IMR-90 (cell line): Measurements from ENCODE around the gene CENPT. TPM values are rescaled to one million over a fixed set of nuclear protein-coding genes. Genes with fewer than 3 reads are reported as not detected.
A peak's percentile ranks its signal among the peaks of the same experiment; 100 is the strongest.

ENCODE experiments used
- ATAC-seq: fragments of 200-7000 bp; cut with Tn5 transposase; 2 replicates; pipeline ENCODE4 v1.9.1; 2020; ENCODE audit warnings: low read depth, mild to moderate bottlenecking, moderate library complexity
- BruUV-seq: library from RNA; stranded (reverse); fragments of 400-500 nt; replicated peaks from 2 replicates; lab custom pipeline; 2021; lab: Mats Ljungman, UMichigan
- CTCF ChIA-PET: fragments of 300-600 bp; formaldehyde crosslinking; extraction: SDS; loops from one replicate; lab custom pipeline; 2021; ENCODE audit warnings: antibody characterized with exemption; lab: Yijun Ruan, JAX
- POLR2A ChIA-PET: fragments of 300-600 bp; sonication (Branson Sonifier 250); formaldehyde crosslinking; loops from one replicate; lab custom pipeline; 2022; ENCODE audit warnings: antibody characterized with exemption; ENCODE audit not compliant: unreplicated experiment; lab: Charles Lee
- DNase-seq: peaks from one replicate; pipeline ENCODE4 v3.0.0; 2013
- H2AFZ ChIP-seq: replicated peaks from 2 replicates; pipeline ENCODE3; 2013; ENCODE audit warnings: low read length, mild to moderate bottlenecking; ENCODE audit not compliant: poor library complexity
- H2AK5ac ChIP-seq: 2 replicates; pipeline ENCODE4 v1.6.1; 2013; ENCODE audit warnings: low read depth, low read length, inconsistent platforms
- H2AK9ac ChIP-seq: replicated peaks from 2 replicates; pipeline ENCODE3; 2013; ENCODE audit warnings: mild to moderate bottlenecking, low read depth, low read length, moderate library complexity; ENCODE audit not compliant: poor library complexity
- H2BK120ac ChIP-seq: 2 replicates; pipeline ENCODE4 v1.6.1; 2013; ENCODE audit warnings: low read depth, low read length, inconsistent platforms
- H2BK15ac ChIP-seq: 3 replicates; pipeline ENCODE4 v1.6.1; 2013; ENCODE audit warnings: low read depth, low read length, inconsistent platforms
- H2BK20ac ChIP-seq: 2 replicates; pipeline ENCODE4 v1.6.1; 2013; ENCODE audit warnings: low read depth, mild to moderate bottlenecking, inconsistent platforms, low read length, moderate library complexity
- H2BK5ac ChIP-seq: 2 replicates; pipeline ENCODE4 v1.6.1; 2013; ENCODE audit warnings: mild to moderate bottlenecking, low read depth, low read length, inconsistent platforms; ENCODE audit not compliant: poor library complexity, severe bottlenecking
- H3K14ac ChIP-seq: replicated peaks from 2 replicates; pipeline ENCODE4 v1.6.1; 2013; ENCODE audit warnings: low read depth, low read length, inconsistent platforms
- H3K18ac ChIP-seq: 2 replicates; pipeline ENCODE4 v1.6.1; 2013; ENCODE audit warnings: low read depth, low read length, control low read depth
- H3K23ac ChIP-seq: 2 replicates; pipeline ENCODE4 v1.6.1; 2013; ENCODE audit warnings: low read depth, low read length, inconsistent platforms
- H3K27ac ChIP-seq: 2 replicates; pipeline ENCODE4 v1.5.1; 2013; ENCODE audit warnings: mild to moderate bottlenecking, control low read depth, low read length; ENCODE audit not compliant: insufficient read depth
- H3K27me3 ChIP-seq: 2 replicates; pipeline ENCODE4 v1.6.1; 2013; ENCODE audit warnings: low read length; ENCODE audit not compliant: control insufficient read depth, insufficient read depth
- H3K36me3 ChIP-seq: 2 replicates; pipeline ENCODE4 v1.6.1; 2013; ENCODE audit warnings: low read length, mixed read lengths; ENCODE audit not compliant: control insufficient read depth, insufficient read depth
- H3K4ac ChIP-seq: 2 replicates; pipeline ENCODE4 v1.6.1; 2013; ENCODE audit warnings: low read depth, low read length, inconsistent platforms
- H3K4me1 ChIP-seq: 2 replicates; pipeline ENCODE4 v1.6.1; 2013; ENCODE audit warnings: low read length, mixed read lengths; ENCODE audit not compliant: control insufficient read depth, insufficient read depth
- H3K4me2 ChIP-seq: 2 replicates; pipeline ENCODE4 v1.6.1; 2013; ENCODE audit warnings: low read depth, mild to moderate bottlenecking, control low read depth, low read length, moderate library complexity
- H3K4me3 ChIP-seq: 2 replicates; pipeline ENCODE4 v1.5.1; 2013; ENCODE audit warnings: low read depth, mild to moderate bottlenecking, control low read depth, low read length, moderate library complexity; ENCODE audit not compliant: insufficient read depth
- H3K56ac ChIP-seq: 2 replicates; pipeline ENCODE4 v1.6.1; 2013; ENCODE audit warnings: low read length, inconsistent platforms; ENCODE audit not compliant: insufficient read depth; ENCODE audit errors: extremely low read depth
- H3K79me1 ChIP-seq, 2 experiments: 2 replicates each; pipeline ENCODE4 v1.6.1; 2013; ENCODE audit warnings: low read length in 2 of 2, inconsistent platforms in 1 of 2, low read depth in 1 of 2
- H3K9ac ChIP-seq: 2 replicates; pipeline ENCODE4 v1.6.1; 2013; ENCODE audit warnings: low read depth, low read length, control low read depth
- H3K9me1 ChIP-seq: 2 replicates; pipeline ENCODE4 v1.6.1; 2013; ENCODE audit warnings: low read length, inconsistent platforms; ENCODE audit not compliant: insufficient read depth
- H3K9me3 ChIP-seq: 2 replicates; pipeline ENCODE4 v1.6.1; 2013; ENCODE audit warnings: low read length; ENCODE audit not compliant: control insufficient read depth, insufficient read depth
- H4K20me1 ChIP-seq: 2 replicates; pipeline ENCODE4 v1.6.1; 2013; ENCODE audit warnings: low read length, inconsistent platforms; ENCODE audit not compliant: insufficient read depth
- H4K5ac ChIP-seq: 2 replicates; pipeline ENCODE4 v1.6.1; 2013; ENCODE audit warnings: mild to moderate bottlenecking, low read depth, low read length, control low read depth
- H4K8ac ChIP-seq, 2 experiments: 2 replicates each; pipeline ENCODE4 v1.6.1; 2013; ENCODE audit warnings: low read depth in 2 of 2, low read length in 2 of 2, control low read depth in 1 of 2, inconsistent platforms in 1 of 2
- H4K91ac ChIP-seq: 2 replicates; pipeline ENCODE4 v1.6.1; 2013; ENCODE audit warnings: low read depth, low read length, inconsistent platforms; ENCODE audit not compliant: insufficient read depth
- BHLHE40 ChIP-seq: fragments of 150-350 bp; IDR thresholded peaks from 2 replicates; pipeline ENCODE4 v1.6.1; 2016; ENCODE audit warnings: mild to moderate bottlenecking, low read depth, low read length
- CEBPB ChIP-seq: IDR thresholded peaks from 2 replicates; pipeline ENCODE4 v1.6.1; 2012; ENCODE audit warnings: low read depth, low read length, improper control_type of control experiment
- CHD1 ChIP-seq: IDR thresholded peaks from 2 replicates; pipeline ENCODE4 v1.6.1; 2012; ENCODE audit warnings: low read depth, low read length, improper control_type of control experiment
- FOS ChIP-seq: fragments of 150-350 bp; IDR thresholded peaks from 2 replicates; pipeline ENCODE4 v1.6.1; 2016; ENCODE audit warnings: low read depth, low read length
- MAZ ChIP-seq: IDR thresholded peaks from 2 replicates; pipeline ENCODE4 v1.6.1; 2012; ENCODE audit warnings: low read depth, mild to moderate bottlenecking, low read length, improper control_type of control experiment, moderate library complexity, borderline replicate concordance
- MXI1 ChIP-seq: IDR thresholded peaks from 2 replicates; pipeline ENCODE4 v1.6.1; 2012; ENCODE audit warnings: low read depth, mild to moderate bottlenecking, low read length, moderate library complexity, borderline replicate concordance
- NFE2L2 ChIP-seq: fragments of 150-350 bp; IDR thresholded peaks from 2 replicates; pipeline ENCODE4 v1.6.1; 2016; ENCODE audit warnings: low read depth, mild to moderate bottlenecking, low read length
- POLR2A ChIP-seq: IDR thresholded peaks from 2 replicates; pipeline ENCODE4 v1.6.1; 2012; ENCODE audit warnings: mild to moderate bottlenecking, low read depth, low read length
- RAD21 ChIP-seq: IDR thresholded peaks from 2 replicates; pipeline ENCODE4 v1.6.1; 2012; ENCODE audit warnings: low read length, improper control_type of control experiment
- RCOR1 ChIP-seq: IDR thresholded peaks from 2 replicates; pipeline ENCODE4 v1.6.1; 2012; ENCODE audit warnings: mild to moderate bottlenecking, low read length, improper control_type of control experiment; ENCODE audit not compliant: insufficient replicate concordance
- SMC3 ChIP-seq: fragments of 150-350 bp; IDR thresholded peaks from 2 replicates; pipeline ENCODE4 v1.6.1; 2016; ENCODE audit warnings: low read depth, mild to moderate bottlenecking, antibody characterized with exemption, low read length, moderate library complexity
- USF2 ChIP-seq: fragments of 150-350 bp; IDR thresholded peaks from 2 replicates; pipeline ENCODE4 v1.6.1; 2017; ENCODE audit warnings: mild to moderate bottlenecking, antibody characterized with exemption, low read length, low read depth
- WGBS, 2 experiments: methylation state at CpG; one replicate each; pipeline versions ENCODE4 v1.1.5 to v1.1.7; 2013; ENCODE audit warnings: missing lambda C conversion rate in 2 of 2; ENCODE audit not compliant: insufficient read length in 1 of 2; ENCODE audit errors: extremely low coverage in 2 of 2; 5-methylcytosine and 5-hydroxymethylcytosine counted together
- dilution Hi-C: fragments of 300-500 bp; cut with HindIII; formaldehyde crosslinking; loops from one replicate; pipeline ENCODE4 v1.14.3; 2018; ENCODE audit warnings: low sequenced_read_pairs; ENCODE audit not compliant: unreplicated experiment
- in situ Hi-C: fragments of 300-500 bp; cut with MboI; formaldehyde crosslinking; loops from 3 replicates; pipeline ENCODE4 v1.14.3; 2019; ENCODE audit warnings: low sequenced_read_pairs, inconsistent platforms, mixed read lengths
- intact Hi-C: fragments of 100-400 bp; cut with micrococcal nuclease; formaldehyde crosslinking; loops from 2 replicates; pipeline ENCODE4 v1.10.0; 2022
- polyA plus RNA-seq, 3 experiments: library from polyadenylated mRNA; depleted of rRNA; stranded (reverse); fragments of >200 nt; gene quantifications; 2 replicates each; pipeline ENCODE4 v1.2.3, GENCODE V29; 2012; ENCODE audit warnings: low replicate concordance in 1 of 3
- total RNA-seq: library from RNA; depleted of rRNA; stranded (reverse); fragments of >200 nt; gene quantifications from 2 replicates; pipeline ENCODE4 v1.2.3, GENCODE V29; 2012
- TF ChIP-seq, protein P1 (sequence below): conservative IDR thresholded peaks from 2 replicates; pipeline ENCODE4 v1.5.1; 2012; ENCODE audit warnings: mild to moderate bottlenecking, low read depth, low read length, improper control_type of control experiment

The CENPT gene
- total and polyA plus RNA-seq, 2 of the 4 experiments (the other 2 are of a cell fraction) = 33.3 to 83.1 TPM

- peak overlapping the region; percentile 95 for H2AFZ ChIP-seq
- H4K5ac ChIP-seq = peak overlapping the region; percentile 43; the same call in 1 of the 2 replicates
- peak overlapping the region; percentile 59 for H2BK5ac ChIP-seq
- dilution Hi-C loops (no loop called here), intact Hi-C loops (loop anchor here (2.0 kb wide), 1 partner anchor 27 kb away; the partner anchor contains the start of genes CENPT and NUTF2), in situ Hi-C loops (no loop called here)
- 30% methylated on average over 2 of the region's 23 CpGs; no CpG with 5 or more reads in 1 of the 2 experiments for WGBS, 2 experiments
- H4K20me1 ChIP-seq = peaks cover 49% of the 10 kb centered on the region
- peak overlapping the region; percentile 53 for H3K4ac ChIP-seq
- peaks cover 51% of the 10 kb centered on the region for H3K36me3 ChIP-seq
- peak overlapping the region; percentile 95 for H3K4me2 ChIP-seq
- H2AK9ac ChIP-seq = peak overlapping the region; percentile 84
- peak overlapping the region; percentile 95 for H3K9ac ChIP-seq
- H2BK120ac ChIP-seq = no peak overlapping the region
- no peak overlapping the region for H2BK20ac ChIP-seq
- POLR2A ChIA-PET = no interaction called here
- H3K9me3 ChIP-seq = no peaks in the 10 kb centered on the region
- H3K9me1 ChIP-seq = peaks cover 18% of the 10 kb centered on the region
- DNase-seq (peak; percentile 7), ATAC-seq (peak; percentile 40)
- H3K14ac ChIP-seq = peak overlapping the region; percentile 67
- H3K27me3 ChIP-seq = no peaks in the 10 kb centered on the region
- H3K23ac ChIP-seq = peak overlapping the region; percentile 19
- peak overlapping the region; percentile 82 for H3K27ac ChIP-seq
- H2AK5ac ChIP-seq = peak overlapping the region; percentile 74
- peak overlapping the region; percentile 89 for H3K4me3 ChIP-seq
- no peak overlapping the region; the same call in 1 of the 2 replicates for H3K18ac ChIP-seq
- H3K79me1 ChIP-seq = peaks cover 29 to 75% of the 10 kb centered on the region in 2 experiments
- peak overlapping the region; percentile 80 for H3K56ac ChIP-seq
- 0 out of 2 replicates have a peak overlapping the region, but pooled peaks have one; percentile 24 for H4K91ac ChIP-seq
- CTCF ChIA-PET = interaction anchor here (1.2 to 1.8 kb wide), 2 partner anchors 11 to 204 kb away, joined by 3 to 7 read pairs; partner anchors contain the start of gene NRN1L
- peak overlapping the region; percentile 53 to 64; a peak in 3 of 4 replicates for H4K8ac ChIP-seq
- peaks cover 10% of the 10 kb centered on the region for H3K4me1 ChIP-seq
- no peak overlapping the region for H2BK15ac ChIP-seq
- BruUV-seq = no TSS peak
- TF ChIP-seq CHD1 = no peak
- TF ChIP-seq RCOR1 = no peak
- no peak for TF ChIP-seq RAD21
- no peak for TF ChIP-seq SMC3
- TF ChIP-seq BHLHE40 = no peak
- TF ChIP-seq POLR2A = no peak
- no peak for TF ChIP-seq FOS
- no peak for TF ChIP-seq MXI1
- TF ChIP-seq MAZ = no peak
- no peak for TF ChIP-seq USF2
- TF ChIP-seq NFE2L2 = no peak
- no peak for TF ChIP-seq CEBPB
- TF ChIP-seq, protein P1, sequence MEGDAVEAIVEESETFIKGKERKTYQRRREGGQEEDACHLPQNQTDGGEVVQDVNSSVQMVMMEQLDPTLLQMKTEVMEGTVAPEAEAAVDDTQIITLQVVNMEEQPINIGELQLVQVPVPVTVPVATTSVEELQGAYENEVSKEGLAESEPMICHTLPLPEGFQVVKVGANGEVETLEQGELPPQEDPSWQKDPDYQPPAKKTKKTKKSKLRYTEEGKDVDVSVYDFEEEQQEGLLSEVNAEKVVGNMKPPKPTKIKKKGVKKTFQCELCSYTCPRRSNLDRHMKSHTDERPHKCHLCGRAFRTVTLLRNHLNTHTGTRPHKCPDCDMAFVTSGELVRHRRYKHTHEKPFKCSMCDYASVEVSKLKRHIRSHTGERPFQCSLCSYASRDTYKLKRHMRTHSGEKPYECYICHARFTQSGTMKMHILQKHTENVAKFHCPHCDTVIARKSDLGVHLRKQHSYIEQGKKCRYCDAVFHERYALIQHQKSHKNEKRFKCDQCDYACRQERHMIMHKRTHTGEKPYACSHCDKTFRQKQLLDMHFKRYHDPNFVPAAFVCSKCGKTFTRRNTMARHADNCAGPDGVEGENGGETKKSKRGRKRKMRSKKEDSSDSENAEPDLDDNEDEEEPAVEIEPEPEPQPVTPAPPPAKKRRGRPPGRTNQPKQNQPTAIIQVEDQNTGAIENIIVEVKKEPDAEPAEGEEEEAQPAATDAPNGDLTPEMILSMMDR = no peak
Observed at GRCh38 chr16:67873435-67874370, 26.2 kb upstream of the CENPT start.
